GM12872 (cell line): ENCODE measurements around the gene UBE2G1.

Experiments used
- TF ChIP-seq, protein P1 (sequence below): IDR thresholded peaks from 3 replicates; pipeline ENCODE4 v1.5.1; 2011; ENCODE audit warnings: low read depth, mild to moderate bottlenecking, low read length, moderate library complexity; ENCODE audit not compliant: insufficient read depth

The UBE2G1 gene

GRCh38 chr17:4232168-4232813 is 134.2 kb downstream of the UBE2G1 start:
- TF ChIP-seq, protein P1, sequence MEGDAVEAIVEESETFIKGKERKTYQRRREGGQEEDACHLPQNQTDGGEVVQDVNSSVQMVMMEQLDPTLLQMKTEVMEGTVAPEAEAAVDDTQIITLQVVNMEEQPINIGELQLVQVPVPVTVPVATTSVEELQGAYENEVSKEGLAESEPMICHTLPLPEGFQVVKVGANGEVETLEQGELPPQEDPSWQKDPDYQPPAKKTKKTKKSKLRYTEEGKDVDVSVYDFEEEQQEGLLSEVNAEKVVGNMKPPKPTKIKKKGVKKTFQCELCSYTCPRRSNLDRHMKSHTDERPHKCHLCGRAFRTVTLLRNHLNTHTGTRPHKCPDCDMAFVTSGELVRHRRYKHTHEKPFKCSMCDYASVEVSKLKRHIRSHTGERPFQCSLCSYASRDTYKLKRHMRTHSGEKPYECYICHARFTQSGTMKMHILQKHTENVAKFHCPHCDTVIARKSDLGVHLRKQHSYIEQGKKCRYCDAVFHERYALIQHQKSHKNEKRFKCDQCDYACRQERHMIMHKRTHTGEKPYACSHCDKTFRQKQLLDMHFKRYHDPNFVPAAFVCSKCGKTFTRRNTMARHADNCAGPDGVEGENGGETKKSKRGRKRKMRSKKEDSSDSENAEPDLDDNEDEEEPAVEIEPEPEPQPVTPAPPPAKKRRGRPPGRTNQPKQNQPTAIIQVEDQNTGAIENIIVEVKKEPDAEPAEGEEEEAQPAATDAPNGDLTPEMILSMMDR = no peak

DNA sequence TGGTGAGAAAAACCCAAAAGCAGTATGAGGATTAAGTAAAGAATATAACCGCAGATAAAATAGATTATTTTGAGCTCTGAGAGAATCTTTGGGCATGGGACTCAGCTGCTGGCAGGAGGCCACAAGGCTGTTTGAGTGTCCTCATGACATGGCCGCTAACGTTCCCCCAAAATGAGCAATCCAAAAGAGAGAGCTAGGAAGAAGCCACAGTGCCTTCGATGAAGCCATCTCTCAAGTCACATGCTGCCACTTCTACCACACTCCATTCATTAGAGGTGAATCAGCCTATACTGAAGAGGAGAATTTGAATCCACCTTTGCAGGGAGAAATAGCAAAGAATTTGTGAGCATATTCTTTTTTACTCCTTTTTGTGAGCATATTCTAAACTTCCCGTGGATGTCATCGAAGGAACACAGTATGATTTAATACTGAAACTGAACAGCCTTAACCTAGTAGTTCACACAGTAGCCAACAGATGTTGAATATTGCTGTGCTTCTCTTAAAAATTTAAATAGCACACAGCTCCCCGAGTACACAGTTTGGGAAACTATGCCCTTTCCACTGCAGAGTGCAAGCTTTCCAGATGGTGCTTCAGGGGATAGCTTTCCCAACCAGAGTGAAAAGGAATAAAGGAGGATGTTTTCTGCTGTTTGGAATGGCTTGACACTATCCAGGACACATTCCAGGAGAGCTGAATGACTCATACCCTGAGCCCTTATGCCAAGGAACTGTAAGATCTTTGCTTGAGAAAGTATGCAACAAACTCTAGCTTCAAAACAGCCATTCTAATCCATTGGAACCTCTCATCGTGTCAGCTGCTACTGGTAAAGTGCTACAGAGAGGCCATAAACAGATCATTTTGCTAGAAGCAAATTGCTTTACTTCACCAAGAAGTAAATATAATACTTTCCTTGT is 136.6 kb downstream of the UBE2G1 start:
- TF ChIP-seq, protein P1 = no peak

- TF ChIP-seq, protein P1 = no peak
These were observed 144.4 kb downstream of the UBE2G1 start for GRCh38 chr17:4221899-4222659.

DNA sequence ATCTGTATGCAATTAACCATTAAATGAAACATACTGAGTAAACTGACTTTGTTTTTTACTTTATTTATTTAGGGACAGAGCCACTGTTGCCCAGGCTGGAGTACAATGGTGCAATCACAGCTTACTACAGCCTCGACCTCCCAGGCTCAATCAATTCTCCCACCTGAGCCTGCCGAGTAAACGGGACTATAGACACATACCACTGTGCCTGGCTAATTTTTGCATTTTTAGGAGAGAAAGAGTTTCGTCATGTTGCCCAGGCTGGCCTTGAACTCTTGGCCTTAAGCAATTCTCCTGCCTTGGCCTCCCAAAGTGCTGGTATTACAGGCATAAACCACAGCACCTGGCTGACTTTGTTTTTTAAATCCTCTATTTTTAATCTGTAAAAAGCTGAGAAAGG is 145.3 kb downstream of the UBE2G1 start:
- TF ChIP-seq, protein P1 = no peak

GRCh38 chr17:4220655-4221054 is 145.8 kb downstream of the UBE2G1 start:
- TF ChIP-seq, protein P1 = no peak
